ENCODE data around the gene C19orf67. TPM values are rescaled to one million over a fixed set of nuclear protein-coding genes. Genes with fewer than 3 reads are reported as not detected.

The C19orf67 gene
- total and polyA plus RNA-seq, 2 of the 13 experiments (the other 11 are each of a cell fraction or from before 2014, with no cell fraction given) = 0.11 to 0.32 TPM

DNA sequence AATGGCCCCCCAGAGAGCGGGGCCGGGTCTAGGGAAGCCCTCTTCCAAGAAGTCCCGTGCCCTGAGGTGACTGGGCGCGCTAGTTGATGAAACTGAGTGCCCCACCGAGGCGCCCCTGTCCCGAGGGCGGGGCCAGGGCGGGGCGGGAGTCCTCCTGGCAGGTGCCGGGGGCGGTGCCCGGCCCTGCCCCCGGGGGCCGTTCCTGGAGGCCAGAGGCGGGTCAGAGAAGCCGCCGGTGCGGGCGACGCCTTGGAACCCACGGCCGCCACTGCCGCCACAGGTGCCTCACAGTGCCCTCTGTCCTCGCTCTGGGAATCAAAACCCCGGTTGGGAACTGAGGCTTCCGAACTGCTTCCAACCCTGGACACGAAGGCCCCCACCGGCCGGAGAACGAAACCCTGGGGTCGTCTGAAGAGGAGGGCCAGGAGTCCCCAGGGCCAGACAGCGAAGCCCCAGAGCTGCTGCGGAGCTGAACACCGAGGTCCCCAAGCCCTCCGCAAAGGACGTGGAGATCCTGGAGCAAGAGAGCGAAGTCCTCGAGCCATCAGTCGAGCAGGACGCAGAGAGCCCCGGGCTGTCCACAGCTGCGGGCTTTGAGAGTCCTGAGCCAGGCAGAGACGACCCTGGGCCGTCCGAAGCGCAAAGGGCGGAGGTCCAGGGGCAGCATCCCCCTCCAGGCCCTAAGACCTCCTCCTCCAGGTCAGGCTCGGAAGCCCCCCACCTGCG, 12.9 kb downstream of the C19orf67 start, which contains the start of gene MISP3 (continued):
- TF ChIP-seq ZNF253 (CRISPR knock-in tag; IDR thresholded peaks at IDR 0.05; ENCODE audit: borderline replicate concordance) = no peak
- TF ChIP-seq, protein P1, sequence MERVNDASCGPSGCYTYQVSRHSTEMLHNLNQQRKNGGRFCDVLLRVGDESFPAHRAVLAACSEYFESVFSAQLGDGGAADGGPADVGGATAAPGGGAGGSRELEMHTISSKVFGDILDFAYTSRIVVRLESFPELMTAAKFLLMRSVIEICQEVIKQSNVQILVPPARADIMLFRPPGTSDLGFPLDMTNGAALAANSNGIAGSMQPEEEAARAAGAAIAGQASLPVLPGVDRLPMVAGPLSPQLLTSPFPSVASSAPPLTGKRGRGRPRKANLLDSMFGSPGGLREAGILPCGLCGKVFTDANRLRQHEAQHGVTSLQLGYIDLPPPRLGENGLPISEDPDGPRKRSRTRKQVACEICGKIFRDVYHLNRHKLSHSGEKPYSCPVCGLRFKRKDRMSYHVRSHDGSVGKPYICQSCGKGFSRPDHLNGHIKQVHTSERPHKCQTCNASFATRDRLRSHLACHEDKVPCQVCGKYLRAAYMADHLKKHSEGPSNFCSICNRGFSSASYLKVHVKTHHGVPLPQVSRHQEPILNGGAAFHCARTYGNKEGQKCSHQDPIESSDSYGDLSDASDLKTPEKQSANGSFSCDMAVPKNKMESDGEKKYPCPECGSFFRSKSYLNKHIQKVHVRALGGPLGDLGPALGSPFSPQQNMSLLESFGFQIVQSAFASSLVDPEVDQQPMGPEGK (CRISPR knock-in tag; IDR thresholded peaks at IDR 0.05) = peak; percentile 95
- no peak for TF ChIP-seq FOXK1 (CRISPR knock-in tag; IDR thresholded peaks at IDR 0.05; ENCODE audit: borderline replicate concordance, low read depth)
- TF ChIP-seq, protein P2, sequence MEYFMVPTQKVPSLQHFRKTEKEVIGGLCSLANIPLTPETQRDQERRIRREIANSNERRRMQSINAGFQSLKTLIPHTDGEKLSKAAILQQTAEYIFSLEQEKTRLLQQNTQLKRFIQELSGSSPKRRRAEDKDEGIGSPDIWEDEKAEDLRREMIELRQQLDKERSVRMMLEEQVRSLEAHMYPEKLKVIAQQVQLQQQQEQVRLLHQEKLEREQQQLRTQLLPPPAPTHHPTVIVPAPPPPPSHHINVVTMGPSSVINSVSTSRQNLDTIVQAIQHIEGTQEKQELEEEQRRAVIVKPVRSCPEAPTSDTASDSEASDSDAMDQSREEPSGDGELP (IDR thresholded peaks at IDR 0.05; ENCODE audit: borderline replicate concordance, low read depth) = no peak
- TF ChIP-seq ZSCAN9 (CRISPR knock-in tag; IDR thresholded peaks at IDR 0.05; ENCODE audit: borderline replicate concordance) = no peak
- no peak for TF ChIP-seq ZNF570 (CRISPR knock-in tag; IDR thresholded peaks at IDR 0.05; ENCODE audit: borderline replicate concordance)
- TF ChIP-seq, protein P3, sequence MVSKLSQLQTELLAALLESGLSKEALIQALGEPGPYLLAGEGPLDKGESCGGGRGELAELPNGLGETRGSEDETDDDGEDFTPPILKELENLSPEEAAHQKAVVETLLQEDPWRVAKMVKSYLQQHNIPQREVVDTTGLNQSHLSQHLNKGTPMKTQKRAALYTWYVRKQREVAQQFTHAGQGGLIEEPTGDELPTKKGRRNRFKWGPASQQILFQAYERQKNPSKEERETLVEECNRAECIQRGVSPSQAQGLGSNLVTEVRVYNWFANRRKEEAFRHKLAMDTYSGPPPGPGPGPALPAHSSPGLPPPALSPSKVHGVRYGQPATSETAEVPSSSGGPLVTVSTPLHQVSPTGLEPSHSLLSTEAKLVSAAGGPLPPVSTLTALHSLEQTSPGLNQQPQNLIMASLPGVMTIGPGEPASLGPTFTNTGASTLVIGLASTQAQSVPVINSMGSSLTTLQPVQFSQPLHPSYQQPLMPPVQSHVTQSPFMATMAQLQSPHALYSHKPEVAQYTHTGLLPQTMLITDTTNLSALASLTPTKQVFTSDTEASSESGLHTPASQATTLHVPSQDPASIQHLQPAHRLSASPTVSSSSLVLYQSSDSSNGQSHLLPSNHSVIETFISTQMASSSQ (IDR thresholded peaks at IDR 0.05; ENCODE audit: low read depth) = no peak
- TF ChIP-seq, protein P3 (CRISPR knock-in tag; IDR thresholded peaks at IDR 0.05; ENCODE audit: borderline replicate concordance) = no peak; the same call in 1 of the 2 replicates
- TF ChIP-seq ZNF563 (CRISPR knock-in tag; IDR thresholded peaks at IDR 0.05) = peak; percentile 54; the same call in 1 of the 2 replicates
- TF ChIP-seq HDAC2 (CRISPR knock-in tag; IDR thresholded peaks at IDR 0.05) = no peak
- TF ChIP-seq ZNF484 (CRISPR knock-in tag; IDR thresholded peaks at IDR 0.05; ENCODE audit: borderline replicate concordance, low read depth) = no peak
- no peak for TF ChIP-seq RBM22 (optimal IDR thresholded peaks at IDR 0.05; ENCODE audit: low read length)
- TF ChIP-seq, protein P4, sequence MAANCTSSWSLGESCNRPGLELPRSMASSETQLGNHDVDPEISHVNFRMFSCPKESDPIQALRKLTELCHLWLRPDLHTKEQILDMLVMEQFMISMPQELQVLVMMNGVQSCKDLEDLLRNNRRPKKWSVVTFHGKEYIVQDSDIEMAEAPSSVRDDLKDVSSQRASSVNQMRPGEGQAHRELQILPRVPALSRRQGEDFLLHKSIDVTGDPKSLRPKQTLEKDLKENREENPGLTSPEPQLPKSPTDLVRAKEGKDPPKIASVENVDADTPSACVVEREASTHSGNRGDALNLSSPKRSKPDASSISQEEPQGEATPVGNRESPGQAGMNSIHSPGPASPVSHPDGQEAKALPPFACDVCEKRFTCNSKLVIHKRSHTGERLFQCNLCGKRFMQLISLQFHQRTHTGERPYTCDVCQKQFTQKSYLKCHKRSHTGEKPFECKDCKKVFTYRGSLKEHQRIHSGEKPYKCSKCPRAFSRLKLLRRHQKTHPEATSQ (CRISPR knock-in tag; IDR thresholded peaks at IDR 0.05; ENCODE audit: borderline replicate concordance) = no peak
